Fibroblast of peridontal ligament (primary cell): ENCODE results near the gene RGL4.
"Not testable (repeated sequence)": the region's sequence is repeated elsewhere in the genome, so short reads cannot be mapped to it uniquely, and the experiment has no call there.

Experiments
- DNase-seq: peaks from one replicate; pipeline ENCODE4 v3.0.0-alpha.2; 2010; ENCODE audit errors: extremely low read depth

The RGL4 gene

DNA sequence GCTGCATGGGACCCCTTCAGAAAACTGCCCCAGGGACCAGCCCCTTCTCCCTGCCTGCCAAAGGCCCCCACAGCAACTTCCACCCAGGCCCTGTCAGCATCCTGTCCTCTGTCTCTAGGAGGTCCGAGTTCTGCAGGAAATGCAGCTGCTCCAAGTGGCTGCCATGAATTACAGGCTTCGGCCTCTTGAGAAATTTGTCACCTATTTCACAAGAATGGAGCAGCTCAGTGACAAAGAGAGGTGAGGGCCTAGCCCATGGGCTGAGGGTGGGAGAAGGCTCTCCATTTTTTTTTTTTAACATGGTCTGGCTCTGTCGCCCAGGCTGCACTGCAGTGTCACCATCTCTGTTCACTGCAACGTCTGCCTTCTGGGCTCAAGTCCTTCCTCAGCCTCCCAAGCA lies 7.3 kb downstream of the RGL4 start:
- DNase-seq, result no peak

DNA sequence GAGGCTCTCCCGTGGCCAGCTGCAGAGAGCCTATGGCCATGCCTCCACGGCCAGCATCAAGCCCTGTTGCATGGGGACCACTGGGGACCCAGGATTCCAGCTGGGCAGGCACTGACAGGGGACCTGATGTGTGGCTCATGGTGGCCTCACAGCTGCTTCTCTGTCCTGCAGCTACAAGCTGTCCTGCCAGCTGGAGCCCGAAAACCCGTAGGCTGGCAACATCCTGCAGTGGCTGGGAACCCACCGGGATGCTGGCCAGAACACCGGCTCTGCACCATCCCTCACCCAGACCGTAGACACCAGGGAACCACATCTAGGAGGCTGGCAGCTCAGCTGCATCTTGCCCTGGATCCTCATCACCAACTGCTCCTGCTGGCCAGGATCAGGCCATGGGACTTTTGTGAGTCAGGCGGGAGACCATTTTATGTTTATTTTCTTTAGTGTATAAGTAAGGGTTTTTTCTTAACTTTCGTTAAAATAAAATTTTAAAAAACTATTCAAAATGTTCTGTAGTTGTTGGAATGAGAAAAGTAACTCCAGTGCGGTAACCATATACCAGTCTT lies 7.9 kb downstream of the RGL4 start:
- no peak for DNase-seq

DNA sequence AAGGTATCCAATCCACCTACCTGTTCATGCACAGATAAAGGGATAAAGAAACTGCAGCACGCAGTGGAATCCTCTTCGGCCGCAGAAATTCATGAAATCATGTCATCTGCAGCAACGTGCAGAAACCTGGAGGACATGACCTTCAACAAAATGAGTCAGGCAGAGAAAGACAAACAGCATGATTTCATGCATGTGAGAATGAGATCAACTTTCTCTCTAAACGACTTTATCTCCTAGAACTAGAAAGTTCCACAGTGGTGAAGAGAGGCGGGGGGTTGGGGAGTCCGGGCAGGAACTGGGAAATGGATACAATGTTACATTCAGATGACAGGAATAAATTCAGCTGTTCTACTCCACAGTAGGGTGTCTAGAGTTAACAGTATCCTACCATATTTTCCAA lies 9.9 kb downstream of the RGL4 start:
- no peak for DNase-seq

DNA sequence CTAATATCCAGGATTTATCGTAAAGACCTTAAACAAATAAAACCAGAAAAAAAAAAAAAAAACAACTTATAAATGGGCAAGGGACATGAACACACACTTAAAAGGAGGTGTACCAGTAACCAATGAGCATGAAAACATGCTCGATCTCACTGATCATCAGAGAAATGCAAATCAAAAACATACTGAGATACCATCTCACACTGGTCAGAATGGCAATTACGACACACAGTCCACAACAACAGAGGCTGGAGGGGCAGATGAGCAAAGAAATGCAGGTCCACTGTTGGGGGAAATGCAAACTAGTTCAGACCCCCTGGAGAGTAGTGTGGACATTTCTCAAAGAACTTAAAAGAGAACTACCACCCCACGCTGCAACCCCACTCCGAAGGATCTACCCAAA lies 13.2 kb downstream of the RGL4 start:
- no peak for DNase-seq

DNA sequence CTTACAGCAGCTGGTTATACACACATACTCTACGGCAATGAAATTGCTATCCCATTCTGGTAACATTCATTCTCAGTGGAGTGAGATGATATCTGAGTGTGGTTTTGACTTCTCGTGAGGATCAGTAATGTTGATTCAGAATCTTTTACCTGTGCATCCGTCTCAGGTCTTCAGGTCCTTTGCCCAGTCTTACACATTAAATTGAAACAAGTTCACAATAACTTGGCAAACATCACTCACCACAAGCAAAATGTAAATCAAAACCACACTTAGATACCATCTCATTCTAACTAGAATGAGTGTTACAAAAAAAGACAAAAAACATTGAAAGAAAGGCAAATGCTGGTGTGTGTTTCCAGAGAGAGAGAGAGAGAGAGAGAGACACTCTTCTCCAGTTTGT lies 14.0 kb downstream of the RGL4 start:
- no peak for DNase-seq

DNA sequence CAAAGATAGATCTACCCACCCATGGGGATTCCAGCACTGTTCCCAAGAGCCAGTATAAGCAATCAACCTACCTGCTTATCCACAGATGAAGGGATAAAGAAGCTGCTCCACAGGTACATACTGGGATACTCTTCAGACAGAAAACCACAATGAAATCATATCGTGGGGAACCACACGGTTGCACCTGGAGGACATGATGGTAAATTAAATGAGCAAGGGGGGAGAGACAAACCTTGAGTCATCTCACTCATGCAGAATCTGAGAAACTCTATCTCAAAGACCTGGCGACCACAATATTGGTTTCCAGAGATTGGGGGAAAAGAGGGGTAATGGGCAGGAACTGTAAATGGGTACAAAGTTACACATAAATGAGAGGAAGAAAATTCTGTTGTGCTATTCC lies 14.5 kb downstream of the RGL4 start:
- DNase-seq, result no peak

DNA sequence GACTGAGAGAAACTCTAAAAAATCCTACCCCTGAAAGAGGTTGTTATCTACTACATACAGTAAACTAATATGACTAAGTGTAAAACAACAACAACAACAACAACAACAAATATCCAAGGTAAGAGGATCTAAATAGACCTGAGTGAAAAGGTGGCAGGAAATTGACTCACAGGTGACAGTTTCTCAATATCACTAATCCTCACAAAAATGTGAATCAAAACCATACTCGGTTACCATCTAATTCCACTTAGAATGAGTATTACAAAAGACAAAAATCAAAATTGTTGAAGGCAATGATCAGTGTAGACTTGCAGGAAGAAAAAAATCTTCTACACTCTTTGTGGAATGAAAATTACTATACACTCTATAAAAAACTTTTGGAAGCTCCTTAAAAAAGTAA lies 17.5 kb downstream of the RGL4 start:
- DNase-seq, result no peak

DNA sequence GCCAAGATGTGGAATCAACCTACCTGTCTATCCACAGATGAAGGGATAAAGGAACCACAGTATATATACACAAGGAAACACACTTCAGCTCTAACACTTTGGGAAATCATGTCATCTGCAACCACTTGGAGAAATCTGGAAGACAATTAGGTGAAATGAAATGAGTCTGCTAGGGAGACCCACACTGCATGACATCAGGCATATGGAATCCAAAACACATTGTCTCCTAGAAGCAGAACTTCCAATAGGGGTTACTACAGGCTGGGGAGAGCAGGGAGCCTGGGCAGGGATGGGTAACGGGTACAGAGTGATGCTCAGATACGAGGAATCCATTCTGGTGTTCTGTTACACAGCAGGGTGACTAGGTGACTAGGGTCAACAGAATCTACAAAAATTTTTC lies 18.3 kb downstream of the RGL4 start:
- DNase-seq, result peak; percentile 41

DNA sequence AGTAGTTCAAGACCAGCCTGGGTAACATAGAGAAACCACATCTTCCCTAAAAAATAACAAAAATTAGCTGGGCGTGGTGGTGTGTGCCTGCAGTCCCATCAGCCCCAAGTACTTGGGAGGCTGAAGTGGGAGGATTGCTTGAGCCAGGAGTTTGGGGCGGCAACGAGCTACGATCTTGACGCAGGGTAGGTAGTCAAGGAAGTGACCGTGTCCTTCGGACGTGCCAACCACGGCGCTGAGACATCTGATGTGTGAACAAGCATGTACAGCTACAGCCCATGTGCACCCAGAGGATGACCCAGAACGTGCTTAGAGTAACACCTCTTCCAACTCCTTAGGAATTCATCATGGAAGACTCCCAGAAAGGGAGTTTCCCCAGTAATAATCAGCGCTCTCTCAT lies 21.4 kb downstream of the RGL4 start:
- no peak for DNase-seq

DNA sequence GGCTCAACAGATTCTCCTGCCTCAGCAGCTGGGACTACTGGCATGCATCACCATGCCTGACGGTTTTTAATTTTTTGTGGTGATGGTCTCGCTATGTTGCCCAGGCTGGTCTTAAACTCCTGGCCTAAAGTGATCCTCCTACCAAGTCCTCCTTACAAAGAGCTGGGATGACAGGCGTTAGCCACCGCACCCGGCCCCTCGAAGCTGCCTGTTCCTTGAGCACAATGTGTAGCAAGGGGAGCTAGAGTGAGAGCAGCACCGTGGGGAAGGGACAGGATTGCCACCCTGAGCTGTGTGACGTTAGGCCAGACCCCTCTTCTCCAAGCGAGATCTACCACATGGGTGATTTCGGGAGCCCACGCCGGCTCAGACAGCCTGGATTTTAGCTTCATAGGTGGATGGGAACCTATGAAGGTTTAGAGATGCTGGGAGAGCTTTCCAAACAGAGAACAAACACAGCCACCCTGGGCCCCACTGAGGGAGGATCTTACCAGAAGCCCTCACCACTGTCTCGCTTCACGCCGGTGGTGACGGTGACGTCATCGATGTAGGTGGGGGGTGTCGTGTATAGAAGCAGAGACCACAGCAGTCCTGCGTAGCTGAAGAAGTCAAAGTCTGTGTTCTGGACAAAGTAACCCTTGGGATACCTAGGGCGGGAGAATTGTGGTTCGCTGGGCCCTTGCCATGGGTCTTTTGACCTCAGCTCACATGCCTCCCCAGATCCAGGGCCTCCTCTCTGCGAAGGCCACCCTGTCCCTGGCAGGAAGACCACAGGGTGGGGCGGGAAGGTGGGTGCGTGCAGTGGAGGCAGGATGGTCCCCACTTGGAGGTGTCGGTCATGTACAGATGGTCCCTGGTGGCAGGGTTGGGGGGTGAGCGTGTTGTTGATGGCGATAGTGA lies 23.1 kb downstream of the RGL4 start:
- no peak for DNase-seq

DNA sequence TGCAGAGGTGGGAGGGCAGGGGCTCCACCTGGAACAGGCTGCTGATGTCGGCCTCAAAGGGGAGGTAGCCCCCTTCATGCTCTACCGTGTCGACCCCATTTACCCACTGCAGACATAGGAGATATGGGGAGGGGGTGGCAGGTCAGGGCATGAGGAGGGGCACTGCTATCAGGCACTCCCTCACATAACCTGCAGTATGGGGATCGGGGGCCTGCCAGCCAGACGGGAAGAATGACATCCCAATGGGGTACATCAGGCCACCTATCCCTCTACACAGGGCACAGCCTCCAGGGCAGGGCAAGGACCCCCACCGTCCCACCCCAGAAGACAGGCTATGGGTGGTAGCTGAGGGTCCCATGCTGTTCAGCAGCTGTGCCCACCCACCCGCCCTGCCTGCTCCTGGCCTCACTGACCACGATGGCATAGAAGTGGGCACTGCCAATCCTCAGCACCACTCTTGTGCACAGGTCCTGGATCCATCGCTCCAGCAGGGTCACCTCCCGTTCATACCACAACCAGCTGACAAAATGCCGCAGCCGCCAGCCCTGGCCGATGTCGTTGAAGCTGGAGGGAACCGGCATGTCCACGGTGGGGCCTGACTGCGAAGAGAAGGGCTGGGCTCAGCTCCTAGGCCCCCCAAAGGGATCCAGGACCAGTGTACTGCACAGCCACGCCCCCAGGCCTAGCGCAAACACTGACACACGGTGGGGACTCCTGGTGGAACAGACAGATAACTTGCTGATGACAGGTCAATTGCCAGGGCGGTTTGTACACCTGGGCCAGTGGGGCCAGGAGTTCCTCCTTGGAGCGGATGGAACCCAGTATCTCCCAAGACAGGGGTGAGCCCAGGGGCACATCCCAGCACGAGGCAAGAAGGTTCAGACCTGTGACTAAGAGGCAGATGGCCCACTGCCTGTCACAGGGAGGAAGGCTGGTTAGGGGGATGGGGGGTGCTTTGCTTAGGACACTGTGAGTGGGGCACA lies 24.1 kb downstream of the RGL4 start:
- DNase-seq, result no peak

DNA sequence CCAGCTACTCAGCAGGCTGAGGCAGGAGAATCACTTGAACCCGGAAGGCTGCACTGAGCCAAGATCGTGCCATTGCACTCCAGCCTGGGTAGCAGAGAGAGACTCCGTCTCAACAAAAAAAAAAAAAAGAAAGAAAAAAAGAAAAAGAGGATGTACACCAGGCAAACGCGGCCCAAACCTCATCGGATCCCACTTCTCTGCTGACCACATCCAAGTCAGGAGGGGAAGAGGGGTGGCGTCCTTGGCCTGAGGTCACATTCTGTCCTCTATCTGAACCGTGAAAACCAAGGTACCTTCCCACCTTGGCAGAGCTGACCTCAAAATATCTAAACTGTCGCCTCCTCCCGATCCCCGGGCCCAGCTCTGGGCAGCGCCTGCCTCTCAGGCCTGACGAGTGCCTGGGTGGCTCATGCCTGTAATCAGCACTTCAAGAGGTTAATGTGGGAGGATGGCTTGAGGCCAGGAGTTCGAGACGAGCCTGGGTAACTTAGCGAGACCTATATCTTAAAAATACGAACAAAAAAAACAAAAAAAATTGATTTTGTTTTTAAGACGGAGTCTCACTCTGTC lies 25.1 kb downstream of the RGL4 start:
- peak; percentile 12 for DNase-seq

DNA sequence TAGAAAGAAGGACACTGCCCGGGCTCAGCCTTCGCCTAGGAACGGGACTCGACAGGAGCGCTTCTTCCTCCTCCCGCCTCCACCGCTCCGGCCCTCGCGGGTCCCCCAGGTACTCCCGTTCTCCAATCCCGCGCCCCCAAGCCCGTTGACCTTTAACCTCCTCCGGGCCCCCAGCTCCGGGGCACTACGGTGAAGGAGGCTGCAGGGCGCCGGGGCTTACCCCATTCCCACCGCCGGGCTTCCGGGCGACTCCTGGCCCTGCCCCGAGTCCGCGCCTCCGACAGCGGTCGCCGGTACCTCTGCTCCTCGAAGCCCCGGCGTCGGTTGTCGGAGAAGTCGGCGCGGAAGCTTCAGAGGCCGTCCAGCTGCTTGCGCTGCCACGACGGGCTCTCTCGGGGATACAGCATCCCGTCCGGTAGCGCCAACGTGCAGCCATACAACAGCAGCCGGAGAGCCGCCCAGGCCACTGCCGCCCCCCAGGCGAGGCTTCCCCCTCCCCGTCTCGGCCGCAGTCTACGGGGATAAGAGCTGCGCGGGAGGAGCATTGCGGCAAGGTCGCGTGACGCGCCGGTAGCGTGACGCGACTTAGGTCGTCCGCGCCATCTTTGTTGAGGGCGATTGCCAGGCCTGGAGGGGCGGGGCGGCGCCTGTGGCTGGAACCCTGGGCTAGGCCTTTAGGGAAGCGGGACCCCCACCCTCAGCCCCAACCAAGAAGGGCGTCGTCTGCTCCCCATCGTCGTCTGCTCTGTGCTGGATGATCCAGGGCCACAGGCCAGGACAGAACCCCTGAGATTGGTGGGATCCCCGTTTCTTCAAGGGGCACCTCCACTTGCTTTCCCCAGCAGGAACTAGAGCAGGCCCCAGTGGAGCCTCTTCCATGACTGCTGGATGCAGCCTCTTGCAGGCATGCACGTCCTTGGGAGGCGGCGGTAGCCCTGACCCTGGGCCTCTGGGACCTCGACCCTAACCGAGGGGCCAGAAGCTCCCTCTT lies 26.3 kb downstream of the RGL4 start:
- peak; percentile 83 for DNase-seq

DNA sequence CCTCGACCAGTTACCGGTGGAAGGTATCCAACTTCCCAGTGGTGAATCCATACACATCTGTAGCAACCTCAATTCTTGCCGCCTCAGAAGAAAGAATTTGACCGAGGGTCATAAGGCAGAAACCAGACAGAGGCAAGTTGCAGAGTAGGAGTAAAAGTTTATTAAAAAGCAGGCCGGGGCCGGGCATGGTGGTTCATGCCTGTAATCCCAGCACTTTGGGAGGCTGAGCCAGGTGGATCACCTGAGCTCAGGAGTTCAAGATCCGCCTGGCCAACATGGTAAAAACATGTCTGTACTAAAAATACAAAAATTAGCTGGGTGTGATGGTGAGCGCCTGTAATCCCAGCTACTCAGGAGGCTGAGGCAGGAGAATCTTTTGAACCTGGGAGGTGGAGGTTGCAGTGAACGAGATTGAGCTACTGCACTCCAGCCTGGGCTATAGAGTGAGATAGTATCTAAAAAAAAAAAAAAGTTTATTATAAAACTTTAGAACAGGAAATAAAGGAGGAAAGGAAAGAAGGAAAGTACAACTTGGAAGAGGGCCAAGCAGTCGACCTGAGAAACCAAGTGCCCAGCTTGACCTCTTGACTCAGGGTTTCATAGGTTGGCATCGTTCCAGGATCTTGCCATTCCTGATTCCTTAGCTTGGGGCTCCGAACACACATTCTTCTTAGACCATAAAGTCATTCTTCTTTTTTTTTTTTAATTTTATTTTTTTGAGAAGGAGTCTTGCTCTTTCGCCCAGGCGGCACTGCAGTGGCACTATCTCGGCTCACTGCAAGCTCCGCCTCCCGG lies 27.8 kb downstream of the RGL4 start:
- no peak for DNase-seq

DNA sequence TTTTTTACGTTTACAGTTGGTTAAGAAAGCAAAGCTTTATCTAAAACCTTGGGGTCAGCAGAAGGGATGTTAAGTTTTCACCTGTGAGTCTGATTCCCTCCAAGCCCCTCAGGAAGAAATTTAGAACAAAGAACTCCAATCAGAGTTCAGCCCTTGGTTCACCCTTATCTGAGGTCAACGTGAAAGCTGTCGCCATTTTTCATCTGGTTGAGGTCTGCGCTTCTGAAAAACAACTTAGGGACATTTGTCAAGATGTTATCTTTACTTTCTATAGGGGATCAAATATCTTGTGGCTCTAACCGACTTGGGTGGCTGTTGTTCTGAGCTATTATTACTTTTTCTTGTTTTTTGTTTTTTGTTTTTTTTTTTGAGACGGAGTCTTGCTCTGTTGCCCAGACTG lies 30.0 kb downstream of the RGL4 start:
- DNase-seq, result no peak

DNA sequence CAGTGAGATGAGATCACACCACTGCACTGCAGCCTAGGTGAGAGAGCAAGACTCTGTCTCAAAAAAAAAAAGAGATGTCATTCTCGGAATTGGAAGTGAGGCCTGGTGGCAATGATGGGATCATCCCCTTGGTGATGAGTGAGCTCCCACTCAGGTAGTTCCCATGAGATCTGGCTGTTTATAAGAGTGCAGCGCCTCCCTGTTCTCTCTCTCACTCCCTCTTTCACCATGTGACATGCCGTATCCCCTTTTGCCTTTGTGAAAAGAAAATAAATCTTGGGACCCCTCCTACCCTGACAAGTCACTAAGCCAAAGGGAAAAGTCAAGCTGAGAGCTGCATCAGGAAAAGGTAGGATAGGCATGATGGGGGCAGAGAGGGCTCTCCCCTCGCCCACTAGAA lies 31.3 kb downstream of the RGL4 start:
- DNase-seq, result no peak

DNA sequence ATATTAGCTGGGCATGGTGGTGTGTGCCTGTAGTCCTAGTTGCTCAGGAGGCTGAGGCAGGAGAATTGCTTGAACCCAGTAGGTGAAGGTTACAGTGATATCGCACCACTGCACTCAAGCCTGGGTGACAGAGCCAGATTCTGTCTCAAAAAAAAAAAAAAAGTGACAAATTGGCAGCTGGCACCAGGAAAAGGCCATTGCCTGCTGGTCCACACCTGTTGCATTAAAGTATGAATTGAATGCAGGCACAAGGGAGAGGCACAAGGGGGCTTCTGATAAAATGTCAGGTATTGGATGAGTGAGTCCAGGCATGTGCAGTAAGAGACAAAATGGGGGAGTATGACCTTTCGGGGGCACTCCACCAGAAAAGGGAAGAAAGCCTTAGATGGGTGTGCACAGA lies 31.9 kb downstream of the RGL4 start:
- no peak for DNase-seq

DNA sequence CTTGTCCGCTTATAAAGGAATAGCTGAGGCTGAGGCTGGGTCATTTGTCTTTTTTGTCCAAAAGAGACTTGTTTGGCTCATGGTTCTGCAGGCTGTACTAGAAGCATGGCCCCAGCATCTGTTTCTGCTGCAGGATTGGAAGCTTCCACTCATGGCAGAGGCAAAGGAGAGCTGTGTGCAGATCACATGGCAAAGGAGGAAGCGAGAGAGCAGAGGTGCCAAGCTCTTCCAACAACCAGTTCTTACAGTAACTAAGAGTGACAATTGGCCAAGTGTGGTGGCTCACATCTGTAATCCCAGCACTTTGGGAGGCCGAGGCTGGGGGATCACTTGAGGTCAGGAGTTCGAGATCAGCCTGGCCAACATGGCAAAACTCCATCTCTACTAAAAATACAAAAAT lies 37.3 kb downstream of the RGL4 start:
- DNase-seq, result not testable (repeated sequence)

DNA sequence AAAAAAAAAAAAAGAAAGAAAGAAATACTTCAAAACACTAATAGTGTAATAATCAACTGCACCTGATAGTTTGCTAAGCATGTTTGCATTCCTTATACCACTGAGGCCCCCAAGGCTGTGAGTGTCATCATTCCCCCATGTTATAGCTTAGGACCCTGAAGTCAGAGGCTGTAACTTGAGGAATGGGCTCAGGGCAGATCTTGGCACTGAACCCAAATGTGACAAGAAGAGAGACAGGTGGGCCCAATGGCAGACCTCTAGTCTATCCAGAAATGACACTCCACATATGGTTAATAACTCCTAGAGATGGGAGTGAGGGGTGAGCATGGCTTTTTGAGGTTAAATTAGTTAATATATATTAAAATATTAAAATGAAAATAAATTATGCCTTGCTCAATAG lies 46.9 kb downstream of the RGL4 start:
- DNase-seq, result no peak
